Tracheal epithelial cell (primary cell): ENCODE results near the gene PTH1R. TPM values are rescaled to one million over a fixed set of nuclear protein-coding genes. Genes with fewer than 3 reads are reported as not detected.

Source experiments
- total RNA-seq: library from RNA; depleted of rRNA; stranded (reverse); fragments of >200 nt; gene quantifications from 2 replicates; pipeline ENCODE4 v1.2.1, GENCODE V29; 2014

Gene PTH1R
- 0.43 and 2.7 TPM in 2 replicates for total RNA-seq

DNA sequence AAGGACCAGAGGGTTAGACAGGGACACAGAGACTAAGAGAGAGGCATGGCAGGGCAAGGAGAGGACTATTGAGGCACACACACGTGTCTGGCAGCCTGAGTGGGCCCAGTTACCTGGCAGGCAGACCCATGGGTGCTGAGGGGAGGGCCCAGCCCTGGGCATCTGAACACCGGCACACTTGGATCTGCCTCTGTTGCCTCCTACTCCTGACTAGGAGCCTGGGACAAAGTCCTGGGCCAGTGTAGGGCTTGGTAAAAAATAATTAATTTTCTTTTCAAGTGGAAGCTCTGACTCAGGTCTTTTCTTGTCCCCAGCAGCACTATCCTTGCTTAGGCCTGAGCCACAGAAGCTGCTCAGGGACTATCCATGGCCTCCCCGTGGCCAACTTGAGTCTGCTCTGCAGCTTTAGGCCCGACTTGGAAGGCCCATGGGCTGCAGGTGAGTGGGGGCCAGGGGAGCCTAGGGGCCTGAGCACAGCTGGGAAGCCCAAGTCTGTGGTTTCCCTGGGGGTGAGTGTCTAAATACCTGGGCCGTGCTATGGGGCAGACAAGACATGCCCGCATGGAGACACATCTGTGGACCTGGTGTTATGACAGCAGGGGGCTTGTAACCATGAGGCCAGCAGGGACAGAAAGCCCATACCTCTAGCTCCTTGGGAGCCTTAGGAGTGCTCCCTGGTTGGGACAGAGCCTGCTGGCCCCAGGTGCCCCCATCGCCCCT lies at the start of gene PTH1R:
Gene PTH1R, plus strand, starts transcription at position 316 of the 720 bp plus-strand sequence. CDS start 5,839 bp downstream, outside the sequence.

DNA sequence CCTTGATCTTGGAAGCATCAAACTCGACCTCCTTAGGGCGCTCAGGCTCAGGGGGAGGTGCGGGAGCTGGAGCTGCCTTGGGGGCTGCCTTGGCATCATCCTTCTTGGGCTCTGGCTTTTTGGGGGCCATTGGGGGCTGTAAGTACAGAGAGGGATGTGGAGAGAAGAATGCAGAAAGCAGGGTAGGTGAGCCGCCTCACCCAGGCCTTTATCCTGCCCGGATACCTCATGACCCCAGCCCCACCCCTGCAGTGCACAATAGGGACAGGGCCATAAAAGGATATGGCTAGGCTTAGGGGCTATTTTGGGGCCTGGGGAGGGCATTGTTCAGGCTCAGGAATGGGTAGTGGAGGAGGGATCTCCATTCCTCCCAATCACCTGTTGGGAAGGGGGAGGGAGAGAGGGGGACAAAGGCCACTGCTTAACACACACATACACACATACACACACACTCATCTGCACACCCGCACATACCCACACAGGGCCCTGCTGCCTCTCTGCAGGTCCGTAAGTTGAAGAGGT lies 14.2 kb upstream of the PTH1R start, which contains the start of gene MYL3:
Gene MYL3, minus strand, starts transcription at position 184 of the 522 bp plus-strand sequence. Its CDS starts 54 bp downstream, at position 130.

Other genes starting within 250 kb of the PTH1R start
- 64.6 and 114 TPM in 2 replicates for gene ALS2CL, start 184.0 kb upstream of the PTH1R start, total RNA-seq
- 0.24 and 0.85 TPM in 2 replicates for gene TMIE, start 176.3 kb upstream of the PTH1R start, total RNA-seq
- not detected in 2 replicates for gene PRSS50, start 159.9 kb upstream of the PTH1R start, total RNA-seq
- 0.72 TPM in 1 of 2 replicates, not detected in the other for gene MYL3, start 14.3 kb upstream of the PTH1R start, total RNA-seq
- gene CCDC12, start 99.0 kb downstream of the PTH1R start, total RNA-seq = 20.2 and 24.1 TPM in 2 replicates
- gene NBEAL2, start 101.9 kb downstream of the PTH1R start, total RNA-seq = 30.1 and 33.7 TPM in 2 replicates